Epithelial cell of prostate (primary cell): ENCODE results near the gene STPG3.

Experiments
- DNase-seq: peaks from one replicate; pipeline ENCODE4 v3.0.0-alpha.2; 2011; ENCODE audit warnings: low read depth, low spot score
- H3K27ac ChIP-seq: fragments of 450-650 bp; 2 replicates; pipeline ENCODE4 v1.5.1; 2017; ENCODE audit warnings: mild to moderate bottlenecking

Gene STPG3

GRCh38 chr9:137243626-137244485 is 7.2 kb upstream of the STPG3 start:
- peak overlapping the region; percentile 97 for H3K27ac ChIP-seq
- DNase-seq: no peak

DNA sequence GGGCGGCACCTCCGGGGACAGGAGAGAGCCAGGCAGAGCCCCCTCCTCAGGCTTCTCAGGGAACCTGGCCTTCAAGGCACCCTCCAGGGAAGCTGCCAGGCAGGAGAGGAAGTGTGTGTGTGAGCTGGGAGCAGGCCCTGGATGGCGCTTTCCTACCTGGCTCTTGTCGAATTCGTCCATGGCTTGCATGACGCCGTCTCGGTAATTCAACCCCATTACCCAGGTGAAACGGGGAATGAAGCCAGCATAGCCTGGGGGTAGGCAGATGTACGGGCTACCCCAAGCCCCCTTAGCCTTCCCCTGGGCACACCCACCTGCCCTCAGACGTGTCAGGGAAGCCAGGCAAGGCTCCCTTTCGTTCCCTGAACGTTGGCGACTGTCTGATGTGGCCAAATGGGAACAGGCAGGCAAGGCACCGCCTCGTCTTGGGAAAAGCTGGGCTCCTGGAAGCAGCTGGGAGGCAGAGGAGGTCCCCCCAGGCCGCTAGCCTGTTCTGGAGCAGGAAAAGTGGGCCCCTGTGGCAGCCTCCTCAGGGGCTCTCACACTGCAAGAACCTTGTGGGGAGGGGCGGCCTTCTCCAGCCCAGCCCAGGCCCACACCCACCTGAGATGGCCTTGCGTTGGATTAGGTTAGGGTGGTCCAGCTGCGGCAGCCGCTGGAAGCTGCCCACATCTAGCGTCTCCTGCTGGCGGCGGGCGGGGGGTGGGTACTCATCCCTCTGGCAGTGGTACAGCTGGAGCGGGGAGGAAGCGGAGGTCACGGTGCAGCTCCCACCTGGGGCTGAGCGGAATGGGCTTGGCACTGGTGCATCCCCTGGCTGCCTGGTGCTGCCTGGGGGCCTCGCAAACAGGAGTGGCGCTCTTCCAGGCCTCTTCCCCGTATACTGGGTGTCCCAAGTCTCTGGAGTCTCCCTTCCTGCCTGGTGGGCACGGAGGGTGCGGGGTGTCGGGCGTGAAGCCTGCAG is 6.3 kb upstream of the STPG3 start:
- DNase-seq: no peak
- H3K27ac ChIP-seq: peak overlapping the region; percentile 97

DNA sequence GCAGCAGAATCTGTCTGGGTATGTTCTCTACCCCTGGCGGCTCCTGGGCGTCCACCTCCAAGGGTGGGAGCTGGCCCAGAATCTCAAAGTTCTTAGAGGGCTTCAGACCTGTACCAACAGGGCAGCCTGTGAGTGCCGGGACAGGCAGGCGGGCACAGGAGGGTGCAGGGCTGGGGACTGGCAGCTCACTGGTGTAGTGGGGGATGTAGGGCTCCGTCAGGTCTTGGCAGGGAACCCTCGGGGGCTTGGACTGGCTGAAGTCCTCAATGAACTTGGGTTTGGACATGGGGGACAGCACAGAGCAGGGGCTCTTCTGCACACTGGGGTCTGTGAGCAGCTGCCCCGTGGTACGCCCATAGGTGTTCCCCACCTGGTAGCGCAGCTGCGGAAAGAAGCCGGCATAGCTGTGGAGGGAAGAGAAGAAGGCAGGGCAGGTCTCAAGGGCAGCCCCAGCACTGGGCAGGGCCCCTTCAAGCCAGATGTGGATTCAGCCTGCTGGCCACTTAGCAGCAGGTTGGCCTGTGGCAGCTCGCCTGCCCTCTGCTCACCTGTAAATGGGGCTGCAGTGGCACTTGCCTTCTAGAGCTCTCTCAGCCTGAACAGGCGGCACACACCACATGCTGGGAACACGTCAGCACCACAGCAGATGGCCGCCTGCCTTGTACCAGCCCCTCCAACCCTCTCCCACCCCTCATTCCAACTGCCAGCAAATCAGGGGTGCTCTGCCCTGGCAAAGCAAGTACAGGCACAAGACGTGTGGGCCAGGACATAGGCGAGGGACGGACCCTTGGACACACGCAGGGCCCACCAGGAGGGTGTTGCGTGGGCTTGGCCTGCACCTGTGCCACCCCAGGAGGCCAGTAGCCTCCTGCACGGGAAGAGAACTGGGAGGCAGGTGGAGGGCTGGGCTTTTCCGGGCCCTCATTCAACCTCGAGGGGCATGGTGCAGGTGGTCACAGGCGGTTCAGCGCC is 5.3 kb upstream of the STPG3 start:
- no peak for DNase-seq
- H3K27ac ChIP-seq: no peak overlapping the region

DNA sequence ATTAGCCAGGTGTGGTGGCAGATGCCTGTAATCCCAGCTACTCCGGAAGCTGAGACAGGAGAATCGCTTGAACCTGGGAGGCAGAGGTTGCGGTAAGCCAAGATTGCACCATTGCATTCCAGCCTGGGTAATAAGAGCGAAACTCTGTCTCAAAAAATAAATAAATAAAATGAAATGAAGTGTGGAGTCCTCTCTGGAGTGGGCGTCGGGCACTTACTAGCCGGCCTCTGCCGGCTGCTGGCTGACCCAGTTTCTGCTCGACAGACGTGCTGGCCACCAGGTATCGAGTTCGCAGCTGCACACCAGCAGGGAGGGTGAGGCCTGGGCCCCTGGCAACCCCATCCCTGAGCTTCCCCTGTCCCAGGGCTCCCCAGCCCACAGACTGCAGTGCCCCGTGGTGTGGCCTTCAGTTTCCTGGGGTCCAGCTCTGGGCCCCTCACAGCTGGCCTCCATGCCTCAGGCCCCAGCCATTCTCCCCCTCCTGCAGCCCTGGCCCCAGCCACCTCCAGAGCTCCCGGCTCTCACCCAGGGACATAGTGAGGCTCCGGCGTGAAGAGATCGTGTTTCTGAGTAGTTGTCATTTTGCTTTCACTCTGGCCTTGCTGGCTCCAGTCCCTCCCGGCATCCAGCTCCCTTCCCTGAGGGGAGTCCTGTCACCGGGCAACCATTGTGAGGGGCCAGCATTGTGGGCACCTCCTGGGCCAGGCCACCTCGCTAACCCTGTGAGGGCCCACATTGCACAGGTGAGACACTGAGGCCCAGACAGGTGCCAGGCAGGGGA is 3.8 kb upstream of the STPG3 start:
- no peak for DNase-seq

DNA sequence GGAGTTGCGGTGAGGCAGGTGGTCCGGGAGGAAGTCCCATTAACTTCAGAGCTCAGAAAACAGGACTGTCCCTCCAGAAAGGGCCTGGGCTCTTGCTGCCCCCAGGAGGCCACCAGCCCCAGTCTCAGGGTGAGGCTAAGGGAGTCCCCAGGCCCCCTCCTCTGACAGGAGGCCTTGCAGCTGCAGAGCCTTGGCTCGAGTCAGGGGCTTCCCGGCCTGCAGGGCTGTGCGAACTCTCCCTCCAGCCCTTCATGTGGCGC is 3.2 kb upstream of the STPG3 start:
- no peak for DNase-seq
- no peak overlapping the region for H3K27ac ChIP-seq

More for the DNA sequence above, 3.8 kb upstream of the STPG3 start:
- no peak overlapping the region for H3K27ac ChIP-seq

DNA sequence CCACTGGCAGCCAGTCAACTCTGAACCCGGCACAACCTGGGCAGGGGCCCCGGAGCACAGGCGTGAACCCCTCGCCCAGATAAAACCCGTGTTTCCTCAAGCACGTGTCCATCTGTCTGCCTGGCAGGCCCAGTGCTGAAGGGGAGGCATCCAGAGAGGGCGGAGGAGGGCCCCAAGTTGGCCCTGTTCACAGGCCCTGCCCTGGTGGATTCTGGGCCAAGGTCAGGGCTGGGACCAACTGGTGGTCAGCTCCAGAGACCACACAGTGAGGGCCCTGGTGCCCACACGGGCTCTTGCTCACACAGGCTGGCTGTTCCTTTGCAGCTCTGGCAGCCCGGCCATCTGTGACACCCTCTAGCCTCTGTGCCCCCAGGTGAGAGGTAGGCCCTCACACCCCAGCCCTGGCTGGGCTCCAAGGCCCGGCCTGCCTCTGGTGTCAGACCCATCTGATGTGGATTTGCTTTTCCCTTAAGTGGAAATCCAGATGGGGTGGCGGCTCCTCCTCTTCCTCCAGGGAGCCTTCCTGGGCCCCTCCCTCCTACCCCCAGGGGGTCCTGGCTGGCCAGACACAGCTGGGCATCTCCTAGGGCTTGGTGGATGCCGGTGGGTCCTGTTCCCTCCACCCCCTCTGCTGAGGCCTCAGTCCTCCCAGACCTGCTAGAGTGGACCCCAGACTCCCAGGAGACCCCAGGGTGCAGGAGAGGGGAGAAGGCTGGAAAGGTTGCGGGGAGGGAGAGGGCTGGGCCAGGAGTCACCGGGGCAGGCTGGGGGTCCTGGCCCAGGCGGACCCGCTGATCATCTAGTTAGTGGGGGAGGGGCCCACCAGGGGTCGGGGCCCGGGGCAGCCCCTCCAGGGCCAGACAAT is 525 bp upstream of the STPG3 start:
- DNase-seq: no peak
- no peak overlapping the region for H3K27ac ChIP-seq

DNA sequence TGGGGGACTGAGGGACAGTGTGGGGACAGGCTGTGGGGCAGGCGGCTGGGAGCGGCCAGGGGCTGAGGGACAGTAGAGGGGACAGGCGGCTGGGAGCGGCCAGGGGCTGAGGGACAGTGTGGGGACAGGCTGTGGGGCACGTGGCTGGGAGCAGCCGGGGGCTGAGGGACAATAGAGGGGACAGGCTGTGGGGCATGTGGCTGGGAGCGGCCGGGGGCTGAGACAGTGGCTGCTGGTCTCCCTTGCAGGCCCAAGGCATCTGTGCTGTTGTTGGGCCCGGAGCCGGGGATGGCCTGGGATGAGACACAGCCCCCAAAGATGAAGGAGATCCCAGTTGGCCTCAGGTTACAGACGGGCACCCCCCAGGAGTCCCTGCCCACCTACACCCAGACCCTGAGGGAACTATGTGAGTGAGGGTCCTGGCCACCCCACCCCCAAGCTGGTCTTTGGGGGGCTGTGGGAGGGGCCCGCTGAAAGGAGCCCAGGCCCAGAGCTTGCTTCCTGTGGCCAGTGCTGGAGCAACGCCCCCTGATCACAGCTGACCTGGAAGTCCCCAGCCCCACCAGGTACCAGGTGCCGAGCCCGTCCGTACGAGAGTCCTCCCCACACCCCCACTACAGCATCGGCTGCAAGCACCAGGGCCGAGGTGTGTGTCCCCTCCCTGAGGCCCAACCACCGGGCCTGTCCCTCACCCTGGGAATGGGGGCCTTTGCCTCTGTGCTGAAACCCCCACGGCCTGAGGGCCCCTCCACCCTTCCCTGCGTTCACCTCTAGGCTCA is 593 bp downstream of the STPG3 start:
- H3K27ac ChIP-seq: no peak overlapping the region
- DNase-seq: no peak

GRCh38 chr9:137252555-137253506 is 1.7 kb downstream of the STPG3 start:
- no peak for DNase-seq
- H3K27ac ChIP-seq: no peak overlapping the region

GRCh38 chr9:137253717-137254623 is 2.9 kb downstream of the STPG3 start:
- no peak for DNase-seq
- H3K27ac ChIP-seq: no peak overlapping the region

- H3K27ac ChIP-seq: peak within 1 kb of the TSS; percentile 53
These were observed 3.8 kb downstream of the STPG3 start, which contains the start of gene NELFB for GRCh38 chr9:137254624-137255447. NELFB (plus strand) TSS chr9:137255327.

GRCh38 chr9:137255448-137256114 is 4.5 kb downstream of the STPG3 start:
- DNase-seq: no peak
- H3K27ac ChIP-seq: peak overlapping the region; percentile 53

More at GRCh38 chr9:137254624-137255447, 3.8 kb downstream of the STPG3 start, which contains the start of gene NELFB:
- DNase-seq: no peak

DNA sequence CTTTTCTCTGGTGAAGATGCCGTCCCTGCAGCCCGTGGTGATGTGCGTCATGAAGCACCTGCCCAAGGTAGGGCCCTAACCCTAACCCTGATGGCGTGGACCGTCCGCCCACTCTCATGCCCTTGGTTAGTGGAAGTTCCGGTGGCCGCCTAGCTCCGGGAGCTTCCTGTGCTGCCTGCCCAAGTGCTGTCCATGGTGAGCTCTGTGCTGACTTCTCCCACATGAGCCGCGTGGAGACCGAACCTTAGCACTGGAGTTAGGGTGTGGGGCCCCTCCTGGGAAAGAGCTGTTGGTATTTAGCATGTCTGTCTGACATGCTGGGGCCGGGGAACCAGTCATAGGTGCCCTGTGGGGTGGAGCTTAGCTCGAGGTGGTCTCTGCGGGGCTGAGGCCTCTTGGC is 5.3 kb downstream of the STPG3 start:
- no peak for DNase-seq
- no peak overlapping the region for H3K27ac ChIP-seq

DNA sequence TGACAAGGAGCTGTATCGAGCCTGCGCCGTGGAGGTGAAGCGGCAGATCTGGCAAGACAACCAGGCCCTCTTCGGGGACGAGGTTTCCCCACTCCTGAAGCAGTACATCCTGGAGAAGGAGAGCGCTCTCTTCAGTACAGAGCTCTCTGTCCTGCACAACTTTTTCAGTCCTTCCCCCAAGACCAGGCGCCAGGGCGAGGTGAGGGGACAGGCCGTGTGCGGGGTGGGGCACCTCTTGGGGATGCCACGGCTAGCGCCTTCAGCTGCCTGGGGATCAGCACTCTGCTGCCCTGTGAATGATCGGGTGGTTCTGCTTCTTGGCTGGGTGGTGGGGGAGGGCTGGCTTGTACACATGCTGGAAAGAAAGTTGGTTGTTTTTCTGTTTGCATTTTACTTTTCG is 5.8 kb downstream of the STPG3 start:
- no peak for DNase-seq
- no peak overlapping the region for H3K27ac ChIP-seq
